Measurements from ENCODE around the gene STXBP6. TPM values are rescaled to one million over a fixed set of nuclear protein-coding genes. Genes with fewer than 3 reads are reported as not detected.
A peak's percentile ranks its signal among the peaks of the same experiment; 100 is the strongest.

Gene STXBP6
- total and polyA plus RNA-seq, 2 of the 13 experiments (the other 11 are each of a cell fraction or from before 2014, with no cell fraction given) = 35.3 to 42.8 TPM

DNA sequence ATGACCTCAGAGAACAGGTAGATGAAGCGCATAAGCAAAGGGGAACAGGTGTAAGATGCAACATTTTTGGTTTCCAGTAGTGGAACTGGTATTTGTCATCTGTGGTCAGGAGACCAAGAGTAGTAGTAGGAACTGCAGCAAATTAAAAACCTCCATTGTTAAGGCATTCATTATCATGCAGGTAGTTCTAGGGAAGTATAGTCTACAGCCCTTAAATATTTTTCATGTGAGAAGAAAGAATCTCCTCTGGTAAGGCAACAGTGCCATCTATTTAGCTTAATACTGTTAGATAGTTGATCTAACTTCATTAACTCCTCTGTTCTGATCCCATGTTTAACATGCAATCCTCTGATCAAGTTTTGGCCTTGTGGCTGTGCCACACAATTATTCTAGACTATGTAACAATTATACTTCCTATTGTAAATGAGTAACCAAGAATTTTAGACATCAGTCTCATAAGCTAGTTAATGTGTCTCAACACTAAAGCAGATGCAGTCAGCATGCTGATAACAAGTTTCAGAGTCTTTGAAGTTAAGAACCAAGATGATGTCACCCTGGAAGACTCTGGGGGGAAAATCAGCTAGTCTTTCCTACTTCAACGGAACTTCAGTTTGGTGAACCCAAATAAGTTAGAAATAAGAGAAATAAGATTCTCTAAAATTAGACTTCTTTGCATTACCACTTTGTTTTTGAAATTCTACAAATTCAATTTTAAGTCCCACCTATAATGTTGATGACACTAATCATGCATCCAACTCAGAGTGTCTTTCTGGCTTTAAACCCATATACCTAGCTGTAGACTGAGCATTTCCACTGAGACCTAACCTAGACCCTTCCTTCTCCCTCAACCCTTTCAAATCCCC is 70.9 kb downstream of the STXBP6 start (continued):
- no peak for TF ChIP-seq ZNF749 (CRISPR knock-in tag; IDR thresholded peaks at IDR 0.05; ENCODE audit: borderline replicate concordance)
- no peak for TF ChIP-seq PHF20 (CRISPR knock-in tag; IDR thresholded peaks at IDR 0.05)
- TF ChIP-seq ZBTB8A (CRISPR knock-in tag; IDR thresholded peaks at IDR 0.05; ENCODE audit: borderline replicate concordance, low read depth) = no peak
- peak; percentile 88 for TF ChIP-seq EHMT2 (IDR thresholded peaks at IDR 0.05; ENCODE audit: borderline replicate concordance, low read depth, low read length)
- no peak for TF ChIP-seq ZNF180 (CRISPR knock-in tag; IDR thresholded peaks at IDR 0.05; ENCODE audit: borderline replicate concordance, low read depth)
- TF ChIP-seq ZFAT (CRISPR knock-in tag; conservative IDR thresholded peaks at IDR 0.05) = no peak
- TF ChIP-seq ZNF276 (CRISPR knock-in tag; IDR thresholded peaks at IDR 0.05; ENCODE audit: low read depth) = no peak
- no peak for TF ChIP-seq HOXD1 (CRISPR knock-in tag; IDR thresholded peaks at IDR 0.05)
- no peak; the same call in 1 of the 2 replicates for TF ChIP-seq ZNF3 (CRISPR knock-in tag; IDR thresholded peaks at IDR 0.05)
- TF ChIP-seq PATZ1 (CRISPR knock-in tag; IDR thresholded peaks at IDR 0.05) = no peak; the same call in 1 of the 2 replicates
- TF ChIP-seq SIX4 (CRISPR knock-in tag; IDR thresholded peaks at IDR 0.05) = 0 out of 2 replicates have a peak, but pooled peaks have one; percentile 44
- TF ChIP-seq ZFP90 (CRISPR knock-in tag; IDR thresholded peaks at IDR 0.05; ENCODE audit: borderline replicate concordance) = no peak
- no peak for TF ChIP-seq ZNF75D (CRISPR knock-in tag; IDR thresholded peaks at IDR 0.05; ENCODE audit: borderline replicate concordance)
- TF ChIP-seq ZBTB7B (CRISPR knock-in tag; IDR thresholded peaks at IDR 0.05) = peak; percentile 41; the same call in 1 of the 2 replicates
- TF ChIP-seq HIVEP1 (CRISPR knock-in tag; IDR thresholded peaks at IDR 0.05) = no peak
- TF ChIP-seq ZNF101 (CRISPR knock-in tag; IDR thresholded peaks at IDR 0.05; ENCODE audit: borderline replicate concordance, low read depth) = no peak
- no peak for TF ChIP-seq MTA3 (CRISPR knock-in tag; IDR thresholded peaks at IDR 0.05)
- TF ChIP-seq, protein P1, sequence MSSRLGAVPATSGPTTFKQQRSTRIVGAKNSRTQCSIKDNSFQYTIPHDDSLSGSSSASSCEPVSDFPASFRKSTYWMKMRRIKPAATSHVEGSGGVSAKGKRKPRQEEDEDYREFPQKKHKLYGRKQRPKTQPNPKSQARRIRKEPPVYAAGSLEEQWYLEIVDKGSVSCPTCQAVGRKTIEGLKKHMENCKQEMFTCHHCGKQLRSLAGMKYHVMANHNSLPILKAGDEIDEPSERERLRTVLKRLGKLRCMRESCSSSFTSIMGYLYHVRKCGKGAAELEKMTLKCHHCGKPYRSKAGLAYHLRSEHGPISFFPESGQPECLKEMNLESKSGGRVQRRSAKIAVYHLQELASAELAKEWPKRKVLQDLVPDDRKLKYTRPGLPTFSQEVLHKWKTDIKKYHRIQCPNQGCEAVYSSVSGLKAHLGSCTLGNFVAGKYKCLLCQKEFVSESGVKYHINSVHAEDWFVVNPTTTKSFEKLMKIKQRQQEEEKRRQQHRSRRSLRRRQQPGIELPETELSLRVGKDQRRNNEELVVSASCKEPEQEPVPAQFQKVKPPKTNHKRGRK (CRISPR knock-in tag; IDR thresholded peaks at IDR 0.05) = no peak
- no peak for TF ChIP-seq ZNF230 (CRISPR knock-in tag; IDR thresholded peaks at IDR 0.05)
- TF ChIP-seq ZBTB26 (CRISPR knock-in tag; IDR thresholded peaks at IDR 0.05; ENCODE audit: borderline replicate concordance) = no peak
- TF ChIP-seq ZNF672 (CRISPR knock-in tag; IDR thresholded peaks at IDR 0.05) = no peak
- TF ChIP-seq NR2F2 (IDR thresholded peaks at IDR 0.05; ENCODE audit: borderline replicate concordance, low read depth) = no peak
- no peak for TF ChIP-seq ZNF282 (IDR thresholded peaks at IDR 0.05; ENCODE audit: partially characterized antibody)
- no peak for TF ChIP-seq ZNF530 (CRISPR knock-in tag; IDR thresholded peaks at IDR 0.05; ENCODE audit: low read depth)

Measured in HepG2 (cell line).